GM03348 (cell line): ENCODE results near the gene TRAF2.
A peak's percentile ranks its signal among the peaks of the same experiment; 100 is the strongest.

ENCODE experiments used
- DNase-seq: peaks from one replicate; pipeline ENCODE4 v3.0.0; 2012; ENCODE audit warnings: low spot score

TRAF2 gene

GRCh38 chr9:136937186-136938001 lies 51.1 kb downstream of the TRAF2 start:
- DNase-seq, result no peak

DNA sequence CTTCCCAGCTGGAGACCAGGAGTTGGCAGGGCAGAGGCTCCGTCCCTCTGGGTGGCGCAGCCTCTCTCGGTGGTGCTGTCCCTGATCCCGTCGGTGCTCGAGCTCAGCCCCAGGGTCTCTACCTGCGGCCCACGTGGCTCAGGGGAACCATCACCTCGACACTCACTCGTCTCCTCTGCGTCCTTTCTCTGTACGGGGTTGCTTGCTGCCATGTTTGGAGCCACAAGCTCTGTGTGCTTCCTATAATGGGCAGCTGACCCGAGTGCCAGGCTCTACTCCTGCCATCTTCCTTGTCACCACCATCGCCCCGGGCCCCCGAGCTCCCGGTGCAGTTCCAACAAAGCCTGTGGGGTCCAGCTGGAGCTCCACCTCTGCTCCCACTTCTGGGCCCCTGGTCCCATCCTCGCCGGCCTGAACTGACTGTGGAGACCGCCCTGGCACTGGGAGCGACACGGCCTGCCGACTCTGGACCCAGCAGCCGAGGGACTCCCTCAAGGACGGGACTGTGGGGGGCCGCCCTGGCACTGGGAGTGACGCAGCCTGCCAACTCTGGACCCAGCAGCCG lies 53.2 kb downstream of the TRAF2 start:
- no peak for DNase-seq

- no peak for DNase-seq
Measured at GRCh38 chr9:136939996-136940525, 53.7 kb downstream of the TRAF2 start.

- no peak for DNase-seq
Measured at GRCh38 chr9:136940526-136941230, 54.4 kb downstream of the TRAF2 start.

GRCh38 chr9:136941231-136942111 lies 55.2 kb downstream of the TRAF2 start:
- no peak for DNase-seq

- no peak for DNase-seq
Measured at GRCh38 chr9:136942112-136942880, 56.0 kb downstream of the TRAF2 start.

DNA sequence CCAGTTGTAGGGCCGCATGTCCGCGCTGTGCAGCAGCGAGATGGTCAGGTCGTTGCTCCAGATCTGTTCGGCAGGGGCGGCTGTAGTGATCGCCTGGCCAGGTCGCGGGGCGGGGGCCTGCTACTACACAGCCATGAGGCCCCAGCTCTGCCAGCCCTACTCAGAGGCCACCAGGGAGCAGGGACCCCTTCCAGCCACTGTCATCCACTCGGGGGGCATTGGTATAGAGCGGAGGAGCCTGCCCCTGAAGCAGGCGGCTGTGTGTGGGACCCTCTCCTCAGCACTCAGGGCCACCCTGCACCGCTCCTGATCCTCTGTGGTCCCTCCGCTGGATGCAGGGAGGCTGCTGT lies 56.5 kb downstream of the TRAF2 start:
- no peak for DNase-seq

DNA sequence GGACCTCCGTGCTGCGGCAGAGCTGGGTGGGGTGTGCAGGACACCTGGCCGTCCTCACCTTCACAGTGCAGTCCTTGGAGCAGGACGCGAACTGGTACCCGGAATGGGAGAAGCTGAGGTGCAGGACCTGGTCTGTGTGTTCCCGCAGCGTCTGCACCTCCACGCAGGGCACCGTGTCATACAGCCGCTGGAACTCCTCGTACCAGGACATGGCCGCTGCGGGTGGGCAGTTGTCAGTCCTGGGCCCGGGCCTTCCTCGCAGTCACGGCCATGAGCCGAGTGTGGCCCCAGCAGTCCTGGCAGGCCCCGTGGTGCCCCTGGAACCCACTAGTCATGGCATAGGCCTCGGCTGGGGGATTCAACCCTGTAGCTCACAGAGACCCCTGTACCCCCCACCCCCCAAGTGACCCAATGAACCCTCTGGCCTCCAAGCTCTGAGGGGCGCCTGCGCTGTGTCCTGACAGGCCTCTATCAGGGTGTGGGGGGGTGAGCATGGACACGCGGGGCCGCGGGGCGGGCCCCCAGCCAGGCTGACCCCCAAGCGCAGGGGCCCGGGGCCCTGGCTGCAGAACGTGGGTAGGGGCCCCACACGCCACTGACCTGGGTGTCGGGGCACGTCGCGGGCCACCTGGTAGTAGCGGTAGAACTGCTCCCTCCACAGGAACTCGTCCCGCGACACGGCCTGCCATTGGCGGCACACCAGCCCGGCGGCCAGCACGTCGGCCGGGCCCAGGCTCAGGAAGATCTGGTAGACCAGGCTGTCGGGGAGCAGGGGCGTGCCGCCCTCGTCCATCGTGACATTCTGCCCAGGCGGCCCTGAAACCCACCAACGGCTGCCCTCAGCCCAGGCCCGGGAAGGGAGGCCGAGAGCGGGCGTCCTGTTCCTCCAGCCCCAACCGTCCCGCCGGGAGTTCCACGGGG lies 57.2 kb downstream of the TRAF2 start:
- no peak for DNase-seq

DNA sequence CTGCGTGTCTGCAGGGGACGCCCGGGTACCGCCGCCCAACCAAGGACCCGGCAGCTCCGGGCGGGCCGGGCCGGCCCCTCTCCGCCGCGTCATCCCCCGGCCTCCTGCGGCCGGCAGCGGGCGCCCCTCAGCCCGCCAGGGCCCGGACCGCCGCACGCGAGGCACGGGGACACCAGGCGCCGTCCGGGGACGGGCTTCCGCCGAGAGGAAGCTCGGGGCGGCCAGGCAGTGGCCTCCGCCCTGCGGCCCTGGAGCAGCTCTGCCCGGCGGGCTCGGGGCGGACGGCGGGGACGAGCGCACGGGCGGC lies 57.8 kb downstream of the TRAF2 start:
- DNase-seq, result peak; percentile 91

- peak; percentile 100 for DNase-seq
Measured at GRCh38 chr9:136944519-136945332, 58.4 kb downstream of the TRAF2 start, which contains the start of the genes C8G and FBXW5. Gene C8G, plus strand, starts transcription at chr9:136945243. Its CDS starts 78 bp downstream, at chr9:136945321. Gene FBXW5, minus strand, starts transcription at chr9:136944738. Its CDS starts 655 bp downstream, at chr9:136944083.

DNA sequence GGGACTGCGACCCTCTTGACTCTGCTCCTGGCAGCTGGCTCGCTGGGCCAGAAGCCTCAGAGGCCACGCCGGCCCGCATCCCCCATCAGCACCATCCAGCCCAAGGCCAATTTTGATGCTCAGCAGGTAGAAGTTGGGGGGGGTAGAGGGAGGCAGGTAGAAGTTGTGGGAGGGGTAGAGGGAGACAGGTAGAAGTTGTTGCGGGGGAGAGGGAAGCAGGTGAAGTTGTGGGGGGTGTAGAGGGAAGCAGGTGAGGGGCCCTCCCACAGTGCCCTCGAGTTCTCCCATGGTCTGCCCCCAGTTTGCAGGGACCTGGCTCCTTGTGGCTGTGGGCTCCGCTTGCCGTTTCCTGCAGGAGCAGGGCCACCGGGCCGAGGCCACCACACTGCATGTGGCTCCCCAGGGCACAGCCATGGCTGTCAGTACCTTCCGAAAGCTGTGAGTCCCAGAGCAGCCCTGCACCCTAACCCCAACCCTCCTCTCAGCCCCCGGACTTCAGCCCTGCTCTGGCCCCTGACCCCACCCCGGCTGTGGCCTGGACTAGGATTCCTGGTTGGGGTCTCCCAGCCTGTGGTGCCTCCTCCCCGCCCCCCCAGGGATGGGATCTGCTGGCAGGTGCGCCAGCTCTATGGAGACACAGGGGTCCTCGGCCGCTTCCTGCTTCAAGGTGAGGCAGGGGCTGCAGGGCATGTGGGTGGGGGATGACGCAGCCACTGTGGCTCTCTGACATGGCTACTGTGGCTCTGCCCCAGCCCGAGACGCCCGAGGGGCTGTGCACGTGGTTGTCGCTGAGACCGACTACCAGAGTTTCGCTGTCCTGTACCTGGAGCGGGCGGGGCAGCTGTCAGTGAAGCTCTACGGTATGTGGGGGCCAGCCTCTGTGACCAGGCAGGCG lies 59.3 kb downstream of the TRAF2 start:
- DNase-seq, result no peak

DNA sequence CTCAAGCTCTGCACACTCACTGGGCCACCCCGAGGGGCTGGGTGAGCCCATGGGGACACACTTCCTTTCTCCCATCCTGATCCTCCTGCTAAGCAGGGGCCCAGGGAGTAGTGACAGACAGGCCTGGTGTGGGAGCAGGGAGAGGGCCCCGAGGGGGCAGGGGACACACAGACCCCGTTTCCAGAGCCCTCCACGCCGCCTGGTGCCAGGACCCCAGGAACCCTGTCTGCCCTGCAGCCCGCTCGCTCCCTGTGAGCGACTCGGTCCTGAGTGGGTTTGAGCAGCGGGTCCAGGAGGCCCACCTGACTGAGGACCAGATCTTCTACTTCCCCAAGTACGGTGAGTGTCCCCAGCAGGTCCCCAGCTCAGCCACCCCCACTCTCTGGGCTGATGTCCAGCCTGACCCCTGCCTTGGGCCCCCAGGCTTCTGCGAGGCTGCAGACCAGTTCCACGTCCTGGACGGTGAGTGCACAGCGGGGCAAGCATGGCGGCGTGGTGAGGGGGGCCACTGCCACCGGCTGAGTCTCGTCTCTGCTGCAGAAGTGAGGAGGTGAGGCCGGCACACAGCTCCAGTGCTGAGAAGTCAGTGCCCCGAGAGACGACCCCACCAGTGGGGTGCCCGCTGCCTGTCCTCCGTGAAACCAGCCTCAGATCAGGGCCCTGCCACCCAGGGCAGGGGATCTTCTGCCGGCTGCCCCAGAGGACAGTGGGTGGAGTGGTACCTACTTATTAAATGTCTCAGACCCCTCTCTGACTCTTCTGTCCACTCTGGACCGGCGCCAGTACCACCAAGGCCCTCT lies 60.1 kb downstream of the TRAF2 start:
- DNase-seq, result no peak

- no peak for DNase-seq
Measured at GRCh38 chr9:136947028-136947891, 60.9 kb downstream of the TRAF2 start.

DNA sequence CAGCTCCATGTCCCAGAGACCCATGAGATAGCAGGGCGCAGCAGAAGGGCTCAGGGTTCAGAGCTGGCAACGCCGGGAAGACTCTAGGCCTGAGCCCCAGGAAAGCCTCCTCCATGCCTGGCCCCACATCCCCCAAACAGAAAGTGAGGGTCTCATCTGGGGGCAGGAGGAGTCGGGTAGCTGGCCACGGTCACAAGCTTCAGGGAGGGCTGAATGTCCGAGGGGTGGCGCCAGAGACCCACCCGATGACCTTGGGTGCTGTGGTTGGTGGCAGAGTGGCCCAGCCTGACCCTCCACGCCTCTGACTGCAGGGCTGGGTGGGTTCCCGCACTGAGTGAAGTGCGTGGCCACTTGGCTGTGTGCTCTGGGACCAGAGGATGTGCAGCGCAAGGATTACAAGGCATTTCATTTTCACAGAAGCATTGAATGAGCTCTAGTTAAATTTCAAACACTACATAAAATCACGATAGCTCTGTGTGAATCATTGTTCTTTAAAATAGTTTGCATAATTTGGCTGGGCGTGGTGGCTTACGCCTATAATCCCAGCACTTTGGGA lies 61.7 kb downstream of the TRAF2 start:
- peak; percentile 73 for DNase-seq

DNA sequence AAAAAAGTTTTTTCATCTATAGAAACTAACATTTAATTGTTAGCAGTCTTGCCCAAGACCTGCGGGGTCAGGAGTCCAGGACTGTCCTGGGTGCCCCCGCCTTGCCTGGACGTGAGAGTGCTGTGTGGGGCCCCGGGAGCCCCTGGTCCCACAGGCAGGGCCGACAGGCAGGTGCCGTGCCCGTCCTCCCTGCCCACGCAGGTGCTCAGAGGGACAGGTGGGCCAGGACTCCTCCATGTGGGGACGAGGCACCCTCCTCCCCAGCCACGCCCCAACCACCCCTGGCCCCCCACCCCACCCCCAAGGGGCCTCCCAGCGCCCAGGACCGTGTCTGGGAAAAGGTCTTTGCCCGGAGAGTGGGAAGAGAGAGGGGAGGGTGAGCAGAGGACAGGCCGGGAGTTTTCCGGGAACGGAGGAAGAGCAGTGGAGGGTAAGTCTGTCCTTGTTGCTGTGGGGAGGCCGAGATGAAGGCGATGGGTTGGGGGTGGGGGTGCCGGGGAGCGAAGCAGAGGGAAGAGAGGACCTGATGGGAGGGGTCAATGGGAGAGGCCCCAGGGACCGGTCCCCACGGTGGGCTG lies 63.0 kb downstream of the TRAF2 start:
- no peak for DNase-seq
